ENCODE data around the gene HIP1R.

Gene HIP1R, protein sequence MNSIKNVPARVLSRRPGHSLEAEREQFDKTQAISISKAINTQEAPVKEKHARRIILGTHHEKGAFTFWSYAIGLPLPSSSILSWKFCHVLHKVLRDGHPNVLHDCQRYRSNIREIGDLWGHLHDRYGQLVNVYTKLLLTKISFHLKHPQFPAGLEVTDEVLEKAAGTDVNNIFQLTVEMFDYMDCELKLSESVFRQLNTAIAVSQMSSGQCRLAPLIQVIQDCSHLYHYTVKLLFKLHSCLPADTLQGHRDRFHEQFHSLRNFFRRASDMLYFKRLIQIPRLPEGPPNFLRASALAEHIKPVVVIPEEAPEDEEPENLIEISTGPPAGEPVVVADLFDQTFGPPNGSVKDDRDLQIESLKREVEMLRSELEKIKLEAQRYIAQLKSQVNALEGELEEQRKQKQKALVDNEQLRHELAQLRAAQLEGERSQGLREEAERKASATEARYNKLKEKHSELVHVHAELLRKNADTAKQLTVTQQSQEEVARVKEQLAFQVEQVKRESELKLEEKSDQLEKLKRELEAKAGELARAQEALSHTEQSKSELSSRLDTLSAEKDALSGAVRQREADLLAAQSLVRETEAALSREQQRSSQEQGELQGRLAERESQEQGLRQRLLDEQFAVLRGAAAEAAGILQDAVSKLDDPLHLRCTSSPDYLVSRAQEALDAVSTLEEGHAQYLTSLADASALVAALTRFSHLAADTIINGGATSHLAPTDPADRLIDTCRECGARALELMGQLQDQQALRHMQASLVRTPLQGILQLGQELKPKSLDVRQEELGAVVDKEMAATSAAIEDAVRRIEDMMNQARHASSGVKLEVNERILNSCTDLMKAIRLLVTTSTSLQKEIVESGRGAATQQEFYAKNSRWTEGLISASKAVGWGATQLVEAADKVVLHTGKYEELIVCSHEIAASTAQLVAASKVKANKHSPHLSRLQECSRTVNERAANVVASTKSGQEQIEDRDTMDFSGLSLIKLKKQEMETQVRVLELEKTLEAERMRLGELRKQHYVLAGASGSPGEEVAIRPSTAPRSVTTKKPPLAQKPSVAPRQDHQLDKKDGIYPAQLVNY

GRCh38 chr12:122834921-122835749 lies at the start of gene HIP1R:
HIP1R (plus strand) TSS chr12:122835457; CDS start chr12:122835551, 94 bp downstream.
- no peak for TF ChIP-seq CTCF (IDR thresholded peaks at IDR 0.05; ENCODE audit: low read depth, low read length)
- peak; percentile 48 for DNase-seq (ENCODE audit: low read depth, low spot score)
- in situ Hi-C loops (cut with HindIII; ENCODE audit: low sequenced_read_pairs), result no loop called here
- H3K4me3 ChIP-seq (ENCODE audit: low read depth, low read length), result peak within 1 kb of the TSS; percentile 62

DNA sequence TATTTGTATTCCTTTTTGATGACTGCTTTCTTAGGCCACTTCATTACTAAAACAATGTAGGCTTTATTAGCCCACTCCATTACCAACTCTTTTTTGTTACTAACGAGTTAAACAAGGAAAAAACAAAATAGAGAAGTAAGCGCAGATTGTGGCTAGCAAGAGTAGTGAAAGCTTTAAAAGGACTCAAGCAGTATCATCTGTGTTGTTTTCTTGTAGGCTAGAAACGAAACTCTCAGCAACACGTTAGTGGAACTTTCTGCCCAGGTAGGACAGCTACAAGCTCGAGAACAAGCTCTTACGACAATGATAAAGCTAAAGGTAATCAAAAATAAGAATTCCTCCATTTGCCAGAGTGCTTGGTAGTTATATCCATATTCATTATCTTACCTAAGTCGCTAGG lies 49.8 kb upstream of the HIP1R start:
- DNase-seq (ENCODE audit: low read depth, low spot score), result no peak
- no peak overlapping the region for H3K4me3 ChIP-seq (ENCODE audit: low read depth, low read length)
- no peak for TF ChIP-seq CTCF (IDR thresholded peaks at IDR 0.05; ENCODE audit: low read depth, low read length)
- in situ Hi-C loops (cut with HindIII; ENCODE audit: low sequenced_read_pairs), result no loop called here

DNA sequence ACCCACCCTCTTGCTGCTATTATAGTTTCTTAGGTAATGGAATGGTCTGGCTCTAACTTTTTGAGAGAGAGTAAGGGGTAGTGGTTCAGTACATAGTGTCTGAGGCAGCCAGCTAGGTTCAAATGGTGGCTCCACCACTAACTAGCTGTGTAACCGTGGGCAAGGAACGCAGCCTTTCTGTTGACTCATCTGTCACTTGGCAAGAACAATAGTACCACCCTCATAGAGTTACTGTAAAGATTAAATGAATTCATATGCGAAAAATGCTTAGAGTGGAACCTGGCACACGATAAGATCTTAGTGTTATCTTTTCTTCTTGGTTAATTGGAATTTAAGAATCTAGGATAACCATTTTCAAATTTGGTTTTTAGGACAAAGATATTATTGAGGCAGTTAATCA lies 46.9 kb upstream of the HIP1R start:
- DNase-seq (ENCODE audit: low read depth, low spot score), result peak; percentile 45
- in situ Hi-C loops (cut with HindIII; ENCODE audit: low sequenced_read_pairs), result no loop called here
- no peak overlapping the region for H3K4me3 ChIP-seq (ENCODE audit: low read depth, low read length)
- TF ChIP-seq CTCF (IDR thresholded peaks at IDR 0.05; ENCODE audit: low read depth, low read length), result no peak

GRCh38 chr12:122789637-122790036 lies 45.6 kb upstream of the HIP1R start:
- DNase-seq (ENCODE audit: low read depth, low spot score), result no peak
- in situ Hi-C loops (cut with HindIII; ENCODE audit: low sequenced_read_pairs), result no loop called here
- TF ChIP-seq CTCF (IDR thresholded peaks at IDR 0.05; ENCODE audit: low read depth, low read length), result no peak
- H3K4me3 ChIP-seq (ENCODE audit: low read depth, low read length), result no peak overlapping the region

DNA sequence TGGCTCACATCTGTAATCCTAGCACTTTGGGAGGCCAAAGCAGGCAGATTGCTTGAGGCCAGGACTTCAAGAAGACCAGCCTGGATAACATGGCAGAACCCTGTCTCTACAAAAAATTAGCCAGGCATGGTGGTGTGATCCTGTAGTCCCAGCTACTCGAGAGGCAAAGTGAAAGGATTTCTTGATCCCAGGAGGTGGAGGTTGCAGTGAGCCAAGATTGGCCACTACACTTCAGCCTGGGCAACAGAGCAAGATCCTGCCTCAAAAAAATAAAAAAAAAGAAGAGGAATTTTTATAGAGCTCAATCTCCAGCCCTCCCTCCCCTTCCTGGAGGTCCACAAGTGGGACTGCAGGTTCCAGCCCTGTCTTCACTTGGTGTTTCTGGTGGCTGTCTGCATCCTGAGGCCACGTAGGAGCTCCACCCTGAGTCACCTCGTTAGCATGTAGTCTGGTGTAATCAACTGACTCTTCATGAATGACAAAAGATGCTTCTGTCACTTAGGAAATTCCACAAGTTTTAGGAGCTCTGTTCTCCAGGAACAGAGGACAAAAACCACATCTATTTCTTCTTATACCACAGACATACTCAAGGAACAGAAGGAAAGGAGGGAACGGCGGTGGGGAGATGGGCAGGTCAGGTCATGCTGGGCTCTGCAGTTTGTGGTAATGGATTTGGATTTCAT lies 44.7 kb upstream of the HIP1R start:
- in situ Hi-C loops (cut with HindIII; ENCODE audit: low sequenced_read_pairs), result no loop called here
- peak; percentile 1 for DNase-seq (ENCODE audit: low read depth, low spot score)
- no peak overlapping the region for H3K4me3 ChIP-seq (ENCODE audit: low read depth, low read length)
- no peak for TF ChIP-seq CTCF (IDR thresholded peaks at IDR 0.05; ENCODE audit: low read depth, low read length)
